ENCODE measurements around the gene KRTAP20-2. TPM values are rescaled to one million over a fixed set of nuclear protein-coding genes. Genes with fewer than 3 reads are reported as not detected.

KRTAP20-2 gene
- not detected in 2 replicates for total RNA-seq (ENCODE audit: low replicate concordance)
- long read RNA-seq = 0 reads

DNA sequence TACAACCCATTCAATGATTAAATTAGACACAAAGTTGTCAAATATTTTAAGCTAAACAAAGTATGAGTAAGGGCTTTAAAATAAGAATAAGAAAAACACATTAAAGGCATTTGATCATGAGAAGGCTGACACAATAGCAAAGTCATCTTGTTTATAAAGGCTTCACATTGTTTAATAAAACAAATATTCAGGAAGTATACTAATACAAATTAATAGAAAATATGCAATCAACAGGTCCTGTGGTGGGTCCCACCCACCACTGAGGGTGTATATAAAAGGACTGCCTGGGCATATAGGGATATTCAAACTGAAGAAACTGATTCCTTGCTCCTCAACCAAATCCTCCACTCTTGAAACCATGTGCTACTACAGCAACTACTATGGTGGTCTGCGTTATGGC is at the start of gene KRTAP20-2:
TSS of gene KRTAP20-2 (plus strand) at position 301 of the 400 bp plus-strand sequence. CDS start at position 359, 58 bp downstream.
- Mint-ChIP-seq H3K4me3 (no peak within 1 kb of the TSS), H3K27me3 (no peaks in the 10 kb centered on the region), H3K4me1 (ENCODE audit: unreplicated experiment) (no peaks in the 10 kb centered on the region), H3K9me3 (no peaks in the 10 kb centered on the region), H3K36me3 (no peaks in the 10 kb centered on the region), H3K27ac (no peak within 1 kb of the TSS)
- TF ChIP-seq CTCF (conservative IDR thresholded peaks at IDR 0.05) = no peak
- DNase-seq (ENCODE audit: extremely low spot score, unreplicated experiment) = no peak

DNA sequence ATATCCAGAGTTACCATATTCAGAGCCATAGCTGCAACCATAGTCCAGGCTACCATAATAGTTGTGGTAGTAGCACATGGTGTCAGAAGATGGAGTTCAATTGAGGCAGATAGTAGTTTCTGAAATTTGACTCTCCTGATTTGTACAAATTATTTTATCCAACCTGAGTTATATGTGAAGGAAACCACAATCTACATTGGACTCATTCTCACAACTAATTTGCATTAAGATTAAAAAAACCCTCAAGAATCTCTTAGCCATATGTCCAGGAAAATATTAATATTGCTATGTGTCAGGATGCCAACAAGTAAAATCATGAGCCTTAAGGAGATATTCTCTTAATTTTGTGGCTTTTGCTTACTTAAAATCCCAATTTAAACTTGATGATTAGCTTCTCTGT is 44.7 kb upstream of the KRTAP20-2 start, which contains the start of gene KRTAP22-2:
TSS of gene KRTAP22-2 (minus strand) at position 101 of the 400 bp plus-strand sequence.
- no peaks in the 10 kb centered on the region for H3K9me3 Mint-ChIP-seq
- no peaks in the 10 kb centered on the region for H3K36me3 Mint-ChIP-seq
- no peak for DNase-seq (ENCODE audit: extremely low spot score, unreplicated experiment)
- H3K4me1 Mint-ChIP-seq (ENCODE audit: unreplicated experiment) = no peaks in the 10 kb centered on the region
- no peak within 1 kb of the TSS for H3K4me3 Mint-ChIP-seq
- TF ChIP-seq CTCF (conservative IDR thresholded peaks at IDR 0.05) = no peak
- H3K27ac Mint-ChIP-seq = no peak within 1 kb of the TSS
- H3K27me3 Mint-ChIP-seq = no peaks in the 10 kb centered on the region

DNA sequence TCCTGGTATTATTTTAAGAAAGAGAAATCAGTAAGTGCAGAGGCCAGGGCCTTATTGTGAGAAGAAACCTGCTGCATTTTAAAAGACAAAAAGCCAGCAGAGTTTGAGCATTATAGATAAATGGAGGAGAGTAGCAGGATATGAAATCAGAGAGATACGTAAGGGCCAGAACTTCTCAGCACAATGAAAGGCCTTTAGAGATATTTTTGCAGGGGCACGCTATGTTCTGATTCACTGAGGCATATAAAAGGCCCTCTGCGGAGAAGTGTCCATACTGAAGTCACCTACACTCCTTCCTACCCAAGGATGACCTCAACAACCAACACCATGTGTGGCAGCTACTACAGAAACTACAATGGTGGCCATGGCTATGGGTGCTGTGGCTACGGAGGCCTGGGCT is 42.9 kb upstream of the KRTAP20-2 start, which contains the start of gene KRTAP6-3:
TSS of gene KRTAP6-3 (plus strand) at position 301 of the 400 bp plus-strand sequence. CDS start at position 307, 6 bp downstream.
- Mint-ChIP-seq H3K4me3 (no peak within 1 kb of the TSS), H3K9me3 (no peaks in the 10 kb centered on the region), H3K27me3 (no peaks in the 10 kb centered on the region), H3K27ac (no peak within 1 kb of the TSS), H3K4me1 (ENCODE audit: unreplicated experiment) (no peaks in the 10 kb centered on the region), H3K36me3 (no peaks in the 10 kb centered on the region)
- TF ChIP-seq CTCF (conservative IDR thresholded peaks at IDR 0.05) = no peak
- DNase-seq (ENCODE audit: extremely low spot score, unreplicated experiment) = no peak

- Mint-ChIP-seq H3K4me1 (ENCODE audit: unreplicated experiment) (no peaks in the 10 kb centered on the region), H3K27ac (no peak within 1 kb of the TSS), H3K36me3 (no peaks in the 10 kb centered on the region), H3K9me3 (peaks cover 5% of the 10 kb centered on the region), H3K4me3 (no peak within 1 kb of the TSS), H3K27me3 (no peaks in the 10 kb centered on the region)
- no peak for TF ChIP-seq CTCF (conservative IDR thresholded peaks at IDR 0.05)
- DNase-seq (ENCODE audit: extremely low spot score, unreplicated experiment) = no peak
These were observed 36.2 kb upstream of the KRTAP20-2 start, which contains the start of gene KRTAP6-2 for GRCh38 chr21:30598802-30599201. Gene KRTAP6-2, minus strand, starts transcription at chr21:30598902. Its CDS starts 28 bp downstream, at chr21:30598874.

DNA sequence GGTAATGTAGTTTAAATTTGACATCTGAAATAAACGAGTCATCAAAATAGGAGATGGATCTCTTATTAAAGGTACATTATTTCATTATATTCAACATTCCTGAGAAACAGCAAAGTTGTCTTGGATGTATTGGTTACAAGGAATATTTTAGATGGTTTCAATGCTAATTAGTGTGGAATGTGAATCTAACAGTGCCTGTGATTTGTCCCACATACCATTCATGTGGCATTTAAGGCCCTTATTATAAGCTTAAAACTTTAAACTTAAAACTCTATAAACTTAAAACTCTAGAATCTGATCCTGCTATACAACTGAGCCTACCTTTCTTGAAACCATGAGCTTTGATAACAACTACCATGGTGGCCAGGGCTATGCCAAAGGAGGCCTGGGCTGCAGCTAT is 34.2 kb upstream of the KRTAP20-2 start, which contains the start of gene KRTAP22-1:
TSS of gene KRTAP22-1 (plus strand) at position 301 of the 400 bp plus-strand sequence.
- Mint-ChIP-seq H3K9me3 (peaks cover 5% of the 10 kb centered on the region), H3K4me1 (ENCODE audit: unreplicated experiment) (no peaks in the 10 kb centered on the region), H3K27ac (no peak within 1 kb of the TSS), H3K27me3 (no peaks in the 10 kb centered on the region), H3K4me3 (no peak within 1 kb of the TSS), H3K36me3 (no peaks in the 10 kb centered on the region)
- no peak for TF ChIP-seq CTCF (conservative IDR thresholded peaks at IDR 0.05)
- DNase-seq (ENCODE audit: extremely low spot score, unreplicated experiment) = no peak

Data from type B pancreatic cell (in vitro differentiated cells).